AG09309 (cell line): Measurements from ENCODE around the gene AFMID.

Source experiments
- DNase-seq: peaks from one replicate; pipeline ENCODE4 v3.0.0-alpha.2; 2010; ENCODE audit warnings: low read depth
- H3K4me3 ChIP-seq: 2 replicates; pipeline ENCODE4 v1.5.1; 2011; ENCODE audit warnings: mild to moderate bottlenecking, low read depth, low read length, moderate library complexity; ENCODE audit not compliant: control insufficient read depth
- TF ChIP-seq, protein P1 (sequence below): IDR thresholded peaks from 2 replicates; pipeline ENCODE4 v1.5.1; 2011; ENCODE audit warnings: mild to moderate bottlenecking, low read depth, low read length, inconsistent platforms; ENCODE audit not compliant: insufficient read depth, control insufficient read depth; ENCODE audit errors: missing control alignments

The AFMID gene

DNA sequence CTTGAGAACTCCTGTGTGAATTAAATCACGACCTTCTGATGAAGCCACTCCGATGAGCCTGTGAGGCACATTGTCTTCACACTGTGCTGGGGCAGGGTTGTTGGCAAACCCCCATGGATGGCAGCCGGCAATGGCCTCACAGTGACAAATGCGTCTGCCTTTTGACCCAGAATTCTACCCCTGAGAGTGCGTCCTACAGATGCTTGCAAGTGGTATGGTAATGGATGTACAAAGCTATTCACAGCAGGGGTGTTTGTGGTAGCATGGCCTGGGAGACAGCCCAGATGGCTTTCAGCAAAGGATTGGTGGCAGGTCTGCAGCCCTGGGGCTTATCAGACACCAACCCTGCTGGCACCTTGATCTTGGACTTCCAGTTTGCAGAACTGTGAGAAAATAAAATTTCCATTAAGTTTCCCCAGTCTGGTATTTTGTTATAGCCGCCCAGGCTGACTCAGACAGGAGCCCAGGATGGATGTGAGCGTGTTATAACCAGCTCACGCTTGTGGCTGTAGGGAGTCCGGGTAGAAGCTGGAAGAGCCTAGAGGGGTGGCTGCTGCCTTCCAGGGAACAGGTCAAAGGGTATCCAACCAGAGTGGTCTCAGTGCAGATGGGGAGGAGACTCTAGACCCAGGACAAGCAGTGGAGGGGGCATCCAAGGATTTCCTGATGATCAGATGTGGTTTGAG lies 10.1 kb downstream of the AFMID start:
- TF ChIP-seq, protein P1, sequence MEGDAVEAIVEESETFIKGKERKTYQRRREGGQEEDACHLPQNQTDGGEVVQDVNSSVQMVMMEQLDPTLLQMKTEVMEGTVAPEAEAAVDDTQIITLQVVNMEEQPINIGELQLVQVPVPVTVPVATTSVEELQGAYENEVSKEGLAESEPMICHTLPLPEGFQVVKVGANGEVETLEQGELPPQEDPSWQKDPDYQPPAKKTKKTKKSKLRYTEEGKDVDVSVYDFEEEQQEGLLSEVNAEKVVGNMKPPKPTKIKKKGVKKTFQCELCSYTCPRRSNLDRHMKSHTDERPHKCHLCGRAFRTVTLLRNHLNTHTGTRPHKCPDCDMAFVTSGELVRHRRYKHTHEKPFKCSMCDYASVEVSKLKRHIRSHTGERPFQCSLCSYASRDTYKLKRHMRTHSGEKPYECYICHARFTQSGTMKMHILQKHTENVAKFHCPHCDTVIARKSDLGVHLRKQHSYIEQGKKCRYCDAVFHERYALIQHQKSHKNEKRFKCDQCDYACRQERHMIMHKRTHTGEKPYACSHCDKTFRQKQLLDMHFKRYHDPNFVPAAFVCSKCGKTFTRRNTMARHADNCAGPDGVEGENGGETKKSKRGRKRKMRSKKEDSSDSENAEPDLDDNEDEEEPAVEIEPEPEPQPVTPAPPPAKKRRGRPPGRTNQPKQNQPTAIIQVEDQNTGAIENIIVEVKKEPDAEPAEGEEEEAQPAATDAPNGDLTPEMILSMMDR: no peak
- H3K4me3 ChIP-seq: no peak overlapping the region
- no peak for DNase-seq

DNA sequence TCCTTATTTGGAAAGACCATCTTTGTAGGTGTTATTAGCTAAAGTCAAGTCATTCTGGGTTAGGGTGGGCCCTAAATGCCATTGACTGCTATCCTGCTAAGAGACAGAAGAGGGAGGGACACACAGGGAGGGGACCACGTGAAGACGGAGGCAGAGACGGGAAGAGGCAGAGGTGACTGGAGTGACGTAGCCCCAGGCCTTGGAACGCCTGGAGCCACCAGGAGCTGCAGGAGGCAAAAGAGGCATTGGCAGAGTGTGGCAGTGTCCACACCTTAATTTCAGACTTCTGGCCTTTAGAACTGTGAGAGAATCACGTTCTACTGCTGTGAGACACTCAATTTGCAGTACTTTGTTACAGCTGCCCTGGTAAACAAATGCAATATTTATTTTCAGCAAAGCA lies 13.3 kb downstream of the AFMID start:
- TF ChIP-seq, protein P1: no peak
- no peak overlapping the region for H3K4me3 ChIP-seq
- DNase-seq: no peak

DNA sequence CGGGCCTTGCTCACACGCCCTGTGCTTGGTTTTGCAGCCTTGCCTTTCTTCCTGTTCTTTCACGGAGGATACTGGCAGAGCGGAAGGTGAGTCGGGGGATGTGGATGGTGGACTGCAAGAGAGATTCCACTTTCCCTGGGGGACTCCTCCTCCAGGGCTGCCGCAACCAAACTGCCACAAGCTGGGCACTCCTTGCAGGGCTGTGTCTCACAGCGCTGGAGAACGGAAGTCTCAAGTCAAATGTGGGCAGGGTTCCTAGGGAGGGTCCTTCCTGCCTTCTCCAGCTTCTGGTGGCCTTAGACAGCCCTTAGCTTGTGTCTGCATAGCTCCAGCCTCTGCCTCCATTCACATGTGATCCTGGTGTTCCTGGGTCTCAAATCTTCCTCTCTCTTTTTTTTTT lies 15.5 kb downstream of the AFMID start:
- TF ChIP-seq, protein P1: no peak
- DNase-seq: no peak
- no peak overlapping the region for H3K4me3 ChIP-seq

DNA sequence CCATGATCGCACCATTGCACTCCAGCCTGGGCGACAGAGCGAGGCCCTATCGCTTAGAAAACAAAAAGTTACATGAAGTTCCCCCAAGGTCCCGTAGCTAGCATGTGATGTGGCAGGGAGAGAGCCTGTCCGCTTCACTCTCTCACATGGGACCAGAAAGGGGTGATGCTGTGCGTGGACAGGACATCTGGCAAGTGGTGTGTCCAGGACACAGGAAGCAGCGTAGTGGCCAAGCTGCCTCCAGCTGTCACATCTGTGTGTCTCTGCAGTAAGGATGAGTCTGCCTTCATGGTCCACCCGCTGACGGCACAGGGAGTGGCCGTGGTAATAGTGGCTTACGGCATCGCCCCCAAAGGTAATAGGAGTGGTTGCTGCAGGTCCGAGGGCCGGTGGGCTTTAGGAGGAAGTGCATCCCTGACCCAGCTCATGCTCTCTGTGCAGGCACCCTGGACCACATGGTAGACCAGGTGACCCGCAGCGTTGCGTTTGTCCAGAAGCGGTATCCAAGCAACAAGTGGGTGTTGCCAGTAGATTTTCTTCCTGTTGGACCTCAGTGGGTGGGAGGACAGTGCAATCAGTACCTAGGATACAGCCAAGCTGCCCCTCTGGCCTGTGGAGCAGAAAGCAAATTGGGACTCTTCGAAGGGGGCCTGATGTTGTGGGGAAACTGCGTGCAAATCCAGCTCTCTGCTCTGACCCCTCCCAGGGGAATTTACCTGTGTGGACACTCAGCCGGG lies 17.4 kb downstream of the AFMID start:
- H3K4me3 ChIP-seq: no peak overlapping the region
- TF ChIP-seq, protein P1: no peak
- no peak for DNase-seq

DNA sequence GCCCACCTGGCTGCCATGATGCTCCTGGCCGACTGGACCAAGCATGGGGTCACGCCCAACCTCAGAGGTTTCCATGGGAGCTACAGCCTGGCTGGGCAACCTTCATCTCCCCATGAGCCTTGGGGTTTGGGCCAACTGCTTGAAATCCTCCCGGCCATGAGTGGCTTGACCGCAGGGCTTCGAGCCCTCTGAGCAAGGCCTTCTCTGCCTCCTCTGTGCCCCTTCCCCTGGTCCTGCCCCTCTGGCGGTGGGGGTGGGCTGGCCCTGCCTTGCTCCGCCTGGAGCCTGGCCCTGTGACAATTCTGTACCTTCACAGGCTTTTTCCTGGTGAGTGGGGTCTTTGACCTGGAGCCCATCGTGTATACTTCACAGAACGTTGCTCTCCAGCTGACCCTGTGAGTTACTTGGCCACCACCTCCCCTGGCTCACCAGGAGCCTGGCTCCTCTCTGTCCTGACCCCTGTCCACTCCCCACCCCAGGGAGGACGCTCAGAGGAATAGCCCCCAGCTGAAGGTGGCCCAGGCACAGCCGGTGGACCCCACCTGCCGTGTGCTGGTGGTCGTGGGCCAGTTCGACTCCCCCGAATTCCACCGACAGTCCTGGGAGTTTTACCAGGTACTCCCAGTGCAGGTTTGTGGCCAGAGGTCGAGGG lies 18.1 kb downstream of the AFMID start:
- TF ChIP-seq, protein P1: no peak
- H3K4me3 ChIP-seq: no peak overlapping the region
- no peak for DNase-seq

DNA sequence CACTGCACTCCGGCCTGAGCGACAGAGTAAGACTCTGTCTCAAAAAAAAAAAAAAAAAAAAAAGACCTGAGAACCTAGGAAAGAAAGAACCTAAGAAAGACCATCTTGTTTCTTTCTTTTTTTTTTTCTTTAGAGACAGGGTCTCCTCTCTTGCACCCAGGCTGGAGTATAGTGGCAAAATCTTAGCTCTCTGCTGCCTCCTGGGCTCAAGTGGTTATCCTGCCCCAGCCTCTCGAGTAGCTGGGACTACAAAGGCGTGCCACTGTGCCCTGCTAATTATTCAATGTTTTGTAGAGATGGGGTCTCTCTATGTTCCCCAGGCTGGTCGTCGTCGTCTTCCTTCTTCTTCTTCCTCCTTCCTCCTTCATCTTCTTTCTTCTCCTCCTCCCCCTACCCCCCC lies 19.1 kb downstream of the AFMID start:
- DNase-seq: no peak
- no peak overlapping the region for H3K4me3 ChIP-seq
- TF ChIP-seq, protein P1: no peak
